MCF 10A (cell line): ENCODE measurements around the gene KLK11. TPM values are rescaled to one million over a fixed set of nuclear protein-coding genes. Genes with fewer than 3 reads are reported as not detected.
"Not testable (repeated sequence)": the region's sequence is repeated elsewhere in the genome, so short reads cannot be mapped to it uniquely, and the experiment has no call there.

ENCODE experiments used
- BruUV-seq: library from RNA; stranded (reverse); fragments of 400-500 nt; replicated peaks from 2 replicates; lab custom pipeline; 2021; lab: Mats Ljungman, UMichigan
- CTCF ChIA-PET: fragments of 300-600 bp; sonication (Branson Sonifier 250); formaldehyde crosslinking; extraction: SDS; loops from one replicate; lab custom pipeline; 2021; ENCODE audit warnings: antibody characterized with exemption, inconsistent platforms; lab: Yijun Ruan, JAX
- POLR2A ChIA-PET: fragments of 300-600, 350-650 bp; sonication (Branson Sonifier 250); formaldehyde crosslinking; extraction: SDS; loops from one replicate; lab custom pipeline; 2020; ENCODE audit warnings: antibody characterized with exemption, inconsistent platforms; lab: Yijun Ruan, JAX
- DNase-seq: peaks from one replicate; pipeline ENCODE4 v3.0.0-alpha.2; 2018; ENCODE audit not compliant: unreplicated experiment
- H3K27ac Mint-ChIP-seq: one replicate; pipeline ENCODE4 v1.8.0; 2022; ENCODE audit warnings: mild to moderate bottlenecking, low read depth, mixed read lengths; ENCODE audit not compliant: unreplicated experiment
- H3K27me3 Mint-ChIP-seq: one replicate; pipeline ENCODE4 v1.8.0; 2022; ENCODE audit warnings: mixed read lengths; ENCODE audit not compliant: insufficient read depth, unreplicated experiment
- H3K36me3 Mint-ChIP-seq: one replicate; pipeline ENCODE4 v1.8.0; 2022; ENCODE audit warnings: mild to moderate bottlenecking, moderate library complexity, mixed read lengths; ENCODE audit not compliant: insufficient read depth, unreplicated experiment
- H3K4me1 Mint-ChIP-seq: one replicate; pipeline ENCODE4 v1.8.0; 2022; ENCODE audit warnings: mixed read lengths; ENCODE audit not compliant: insufficient read depth, unreplicated experiment
- H3K4me3 Mint-ChIP-seq: one replicate; pipeline ENCODE4 v1.8.0; 2022; ENCODE audit warnings: mild to moderate bottlenecking, moderate library complexity, mixed read lengths; ENCODE audit not compliant: unreplicated experiment
- H3K9me3 Mint-ChIP-seq: one replicate; pipeline ENCODE4 v1.8.0; 2022; ENCODE audit warnings: mixed read lengths; ENCODE audit not compliant: unreplicated experiment
- CTCF ChIP-seq: fragments of 200-600 bp; IDR thresholded peaks from one replicate; pipeline ENCODE4 v1.8.0; 2022; ENCODE audit warnings: antibody characterized with exemption, mild to moderate bottlenecking; ENCODE audit not compliant: unreplicated experiment
- intact Hi-C: fragments of 100-400 bp; cut with micrococcal nuclease; formaldehyde crosslinking; loops from 2 replicates; pipeline ENCODE4 v1.14.1; 2022
- total RNA-seq: library from RNA; stranded (reverse); gene quantifications from 2 replicates; pipeline ENCODE4 v1.2.3, GENCODE V29; 2022

The KLK11 gene
- total RNA-seq, 1 experiment from 2014 or later, result not detected

GRCh38 chr19:50992666-50993035, 33.8 kb downstream of the KLK11 start:
- DNase-seq, result no peak
- ChIA-PET CTCF (interaction anchor here (1.0 kb wide), 1 partner anchor 70 kb away, joined by 4 read pairs; no protein-coding TSS in a partner anchor), POLR2A (interaction anchor here (1.6 kb wide), 1 partner anchor 24 kb away, joined by 4 read pairs; no protein-coding TSS in a partner anchor)
- no peak overlapping the region for H3K27ac Mint-ChIP-seq
- peaks cover 14% of the 10 kb centered on the region for H3K9me3 Mint-ChIP-seq
- H3K27me3 Mint-ChIP-seq, result peaks cover 22% of the 10 kb centered on the region
- BruUV-seq, result no TSS peak
- no peak for TF ChIP-seq CTCF
- H3K36me3 Mint-ChIP-seq, result no peaks in the 10 kb centered on the region
- intact Hi-C loops, result no loop called here
- H3K4me1 Mint-ChIP-seq, result no peaks in the 10 kb centered on the region
- H3K4me3 Mint-ChIP-seq, result no peak overlapping the region

GRCh38 chr19:50984416-50984815, 42.0 kb downstream of the KLK11 start:
- BruUV-seq, H3K4me3 Mint-ChIP-seq, H3K27ac Mint-ChIP-seq, intact Hi-C loops, DNase-seq, CTCF ChIA-PET, H3K36me3 Mint-ChIP-seq, H3K9me3 Mint-ChIP-seq, H3K4me1 Mint-ChIP-seq, POLR2A ChIA-PET: not testable (repeated sequence)
- peaks cover 27% of the 10 kb centered on the region for H3K27me3 Mint-ChIP-seq

GRCh38 chr19:50983625-50984292, 42.7 kb downstream of the KLK11 start, which contains the start of gene KLK7:
Gene KLK7, minus strand, starts transcription at chr19:50983917. Its CDS starts 1,518 bp downstream, at chr19:50982399.
- peaks cover 21% of the 10 kb centered on the region for H3K27me3 Mint-ChIP-seq
- peaks cover 4% of the 10 kb centered on the region for H3K4me1 Mint-ChIP-seq
- H3K9me3 Mint-ChIP-seq, result no peaks in the 10 kb centered on the region
- DNase-seq, result no peak
- no peak within 1 kb of the TSS for H3K27ac Mint-ChIP-seq
- TF ChIP-seq CTCF, result no peak
- no peaks in the 10 kb centered on the region for H3K36me3 Mint-ChIP-seq
- CTCF ChIA-PET, result no interaction called here
- no peak within 1 kb of the TSS for H3K4me3 Mint-ChIP-seq
- POLR2A ChIA-PET, result no interaction called here
- intact Hi-C loops, result no loop called here
- BruUV-seq, result no TSS peak

GRCh38 chr19:50982186-50982585, 44.2 kb downstream of the KLK11 start:
- peaks cover 6% of the 10 kb centered on the region for H3K4me1 Mint-ChIP-seq
- no TSS peak for BruUV-seq
- H3K27me3 Mint-ChIP-seq, result peaks cover 18% of the 10 kb centered on the region
- no peaks in the 10 kb centered on the region for H3K36me3 Mint-ChIP-seq
- no peak overlapping the region for H3K27ac Mint-ChIP-seq
- ChIA-PET CTCF (interaction anchor here (1.0 kb wide), 1 partner anchor 39 kb away, joined by 3 read pairs; no protein-coding TSS in a partner anchor), POLR2A (no interaction called here)
- no peaks in the 10 kb centered on the region for H3K9me3 Mint-ChIP-seq
- intact Hi-C loops, result no loop called here
- no peak for DNase-seq
- TF ChIP-seq CTCF, result no peak
- H3K4me3 Mint-ChIP-seq, result no peak overlapping the region
